Activated CD4-positive, alpha-beta T cell treated with anti-CD3 and anti-CD28 coated beads for 24 hours (primary cell): Measurements from ENCODE around the gene MDP1.
A peak's percentile ranks its signal among the peaks of the same experiment; 100 is the strongest.

ENCODE experiments used
- DNase-seq, 2 donors: peaks; one replicate each; pipeline ENCODE4 v3.0.0-alpha.2; 2020; ENCODE audit warnings: low read depth in 2 of 2

Gene MDP1

DNA sequence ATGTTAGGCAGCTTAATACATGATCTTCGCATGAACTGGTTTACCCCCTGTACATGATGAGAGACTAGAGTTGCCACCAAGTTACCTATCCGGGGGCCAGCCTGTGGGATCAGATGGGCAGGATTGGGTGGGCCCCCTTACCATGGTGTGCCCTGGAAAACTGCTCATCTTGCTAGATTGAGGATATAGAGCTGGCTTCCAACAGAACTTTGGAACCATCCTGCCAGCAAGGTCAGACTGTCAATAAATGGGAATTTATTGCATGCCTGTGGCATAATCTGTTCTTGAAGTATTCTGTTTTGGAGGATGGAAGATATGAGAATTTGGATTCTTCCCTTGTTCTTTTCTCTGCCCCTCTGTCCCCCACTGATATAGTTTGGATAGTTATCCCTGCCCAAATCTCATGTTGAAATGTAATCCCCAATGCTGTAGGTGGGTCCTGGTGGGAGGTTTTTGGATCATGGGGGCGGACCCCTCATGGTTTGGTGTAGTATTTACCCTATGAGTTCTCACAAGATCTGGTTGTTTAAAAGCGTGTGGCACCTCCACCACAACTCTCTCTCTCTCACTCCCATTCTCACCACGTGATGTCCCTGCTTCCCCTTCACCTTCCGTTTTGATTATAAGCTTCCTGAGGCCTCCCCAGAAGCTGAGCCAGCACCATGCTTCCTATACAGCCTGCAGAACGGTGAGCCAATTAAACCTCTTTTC is 16.9 kb downstream of the MDP1 start:
- DNase-seq: no peak

DNA sequence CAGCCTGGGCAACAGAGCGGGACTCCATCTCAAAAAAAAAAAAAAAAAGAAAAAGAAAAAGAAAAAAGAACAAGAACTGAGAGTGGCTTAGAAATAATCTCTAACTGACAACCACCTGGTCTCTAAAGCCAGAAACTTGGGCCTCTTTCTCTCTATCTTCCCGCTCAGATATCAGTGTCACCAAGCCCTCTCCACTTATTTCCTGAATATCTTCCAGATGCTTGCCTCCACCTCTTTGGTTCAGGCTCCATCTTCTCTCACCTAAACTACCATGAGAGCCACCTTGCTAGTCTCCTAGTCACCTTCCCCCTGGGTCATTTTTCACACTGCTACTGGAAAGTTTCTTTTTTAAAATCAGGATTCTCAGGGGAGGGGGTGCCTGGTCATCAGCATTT is 18.8 kb downstream of the MDP1 start:
- DNase-seq: no peak

DNA sequence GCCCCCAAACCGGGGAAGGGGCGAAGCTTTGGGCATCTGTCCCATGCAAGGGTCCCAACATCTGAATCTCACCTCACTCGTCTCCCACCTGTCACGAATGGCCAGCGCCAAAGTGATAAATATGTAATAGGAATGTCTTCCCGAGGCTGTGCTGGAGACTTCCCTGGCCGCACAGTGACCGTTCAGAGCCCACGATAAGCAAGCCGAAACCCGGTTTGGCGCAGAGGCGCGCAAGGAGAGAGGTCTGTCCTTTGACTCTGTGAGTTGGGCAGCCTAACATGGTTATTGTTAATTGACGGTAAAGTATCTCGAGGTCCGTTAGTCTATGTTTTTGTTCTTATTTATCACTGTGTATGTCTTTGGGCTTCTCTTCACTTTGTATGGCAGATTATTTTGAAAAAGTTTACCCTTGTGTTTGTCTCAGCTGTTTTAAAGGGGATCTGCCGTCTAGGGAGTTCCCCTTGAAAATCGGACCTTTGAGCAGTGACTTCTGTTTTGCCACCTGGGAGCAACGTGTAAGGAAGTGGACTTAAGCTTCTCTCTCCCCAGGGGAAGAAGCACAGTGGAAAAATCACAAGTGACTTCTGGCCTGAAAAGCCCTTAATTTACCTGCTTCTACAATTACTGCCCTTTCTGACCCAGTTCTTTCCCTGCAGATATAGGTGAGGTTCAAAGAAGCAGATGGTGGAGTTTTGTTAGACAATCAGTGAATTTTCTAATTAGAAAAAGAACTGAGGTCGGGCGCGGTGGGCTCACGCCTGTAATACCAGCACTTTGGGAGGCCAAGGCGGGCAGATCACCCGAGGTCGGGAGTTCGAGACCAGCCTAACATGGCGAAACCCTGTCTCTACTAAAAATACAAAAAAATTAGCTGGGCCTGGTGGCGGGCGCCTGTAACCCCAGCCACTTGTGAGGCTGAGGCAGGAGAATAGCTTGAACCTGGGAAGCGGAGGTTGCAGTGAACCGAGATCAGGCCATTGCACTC is 19.5 kb downstream of the MDP1 start:
- no peak for DNase-seq

DNA sequence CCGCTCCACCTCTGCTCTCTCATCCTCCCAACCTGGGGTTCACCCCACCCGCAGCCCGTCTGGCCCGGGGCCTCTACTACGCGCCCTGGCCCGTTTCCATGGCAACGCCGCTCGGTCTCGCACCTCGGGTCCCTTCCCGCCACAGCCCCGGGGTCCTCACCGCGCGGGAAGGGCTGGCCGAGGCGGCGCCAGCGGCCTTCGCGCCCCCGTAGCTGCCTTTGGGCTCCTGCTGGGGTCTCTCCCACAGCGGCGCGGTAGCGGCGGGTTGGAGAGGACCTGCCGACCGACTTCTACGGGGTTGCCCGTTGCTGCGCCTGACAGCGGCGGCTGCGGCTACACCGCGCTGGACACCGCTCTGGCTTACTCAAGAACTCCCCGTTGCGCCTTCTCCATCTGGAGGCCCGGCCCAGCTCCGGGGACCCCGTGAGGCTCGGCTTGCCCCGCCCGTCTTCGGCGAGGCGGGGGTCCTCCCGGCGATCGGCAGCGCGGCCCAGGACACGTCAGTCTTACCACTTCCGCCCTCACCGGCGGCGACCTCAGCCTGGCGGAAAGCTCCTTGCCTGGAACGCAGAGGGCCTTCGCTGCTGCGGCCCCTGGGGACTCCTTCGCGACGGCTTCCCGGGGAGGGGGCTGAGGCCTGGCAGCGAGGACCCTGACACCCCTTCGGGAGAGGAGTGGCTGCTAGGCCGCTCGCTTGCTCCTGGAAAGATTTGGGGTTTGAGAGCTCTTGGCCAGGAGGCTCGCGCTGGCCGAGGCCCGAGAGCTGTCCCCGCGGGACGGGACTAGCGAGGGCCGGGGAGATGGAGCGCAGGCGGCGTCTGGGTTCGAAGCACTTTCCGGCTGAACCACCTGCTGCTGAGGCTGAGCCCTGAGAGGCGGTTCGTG is 20.4 kb downstream of the MDP1 start, which contains the start of gene TM9SF1:
Gene TM9SF1, minus strand, starts transcription at position 256 of the 885 bp plus-strand sequence. CDS start 422 bp downstream, outside the sequence.
- DNase-seq: peak; percentile 72 to 73

DNA sequence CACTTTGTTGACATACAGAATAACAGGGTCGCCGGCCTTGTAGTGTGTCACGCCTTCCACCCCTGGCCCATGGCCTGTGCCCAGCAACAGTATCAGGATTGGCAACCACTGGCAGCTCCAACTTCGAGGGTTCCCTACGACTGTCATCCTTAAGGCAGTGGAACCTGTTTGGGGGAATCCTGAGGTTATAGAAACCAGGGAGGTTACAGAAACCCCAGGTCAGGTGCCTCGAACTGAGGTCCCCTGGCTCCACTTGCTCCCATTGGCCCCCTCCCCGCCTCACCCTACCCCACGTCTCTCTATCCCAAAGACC is 21.0 kb downstream of the MDP1 start:
- no peak for DNase-seq

DNA sequence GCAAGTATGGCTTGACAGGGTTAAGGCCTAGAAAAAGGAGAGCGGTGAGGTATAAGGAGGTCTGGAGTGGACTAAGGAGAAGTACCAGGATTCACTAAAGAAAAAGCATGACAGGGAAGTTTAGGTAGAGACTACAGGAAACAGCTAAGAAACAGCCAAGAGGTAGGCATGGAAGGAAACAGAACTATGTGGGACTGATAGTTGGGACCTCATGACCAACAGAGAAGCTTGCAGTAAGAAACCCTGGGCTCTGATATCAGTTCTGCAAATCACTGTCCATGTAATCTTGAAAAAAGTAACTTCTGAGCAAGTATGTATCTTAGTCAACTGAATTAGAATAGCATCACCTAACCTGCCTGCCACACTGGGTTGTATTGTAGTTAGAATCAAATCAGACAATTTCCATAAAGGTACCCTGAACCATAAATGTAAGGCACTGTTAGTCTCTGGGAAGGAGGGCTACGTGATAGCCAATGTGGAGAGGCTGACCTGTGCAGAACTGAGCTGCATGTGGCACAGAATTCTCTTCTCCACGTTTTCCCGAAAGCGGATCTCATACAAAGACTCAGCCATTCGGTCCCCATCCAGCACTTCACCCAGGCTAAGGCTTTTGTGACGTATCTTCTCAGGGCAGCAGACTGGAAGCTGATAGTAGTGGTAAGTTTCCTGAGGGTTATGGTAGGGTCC is 21.5 kb downstream of the MDP1 start:
- no peak for DNase-seq

DNA sequence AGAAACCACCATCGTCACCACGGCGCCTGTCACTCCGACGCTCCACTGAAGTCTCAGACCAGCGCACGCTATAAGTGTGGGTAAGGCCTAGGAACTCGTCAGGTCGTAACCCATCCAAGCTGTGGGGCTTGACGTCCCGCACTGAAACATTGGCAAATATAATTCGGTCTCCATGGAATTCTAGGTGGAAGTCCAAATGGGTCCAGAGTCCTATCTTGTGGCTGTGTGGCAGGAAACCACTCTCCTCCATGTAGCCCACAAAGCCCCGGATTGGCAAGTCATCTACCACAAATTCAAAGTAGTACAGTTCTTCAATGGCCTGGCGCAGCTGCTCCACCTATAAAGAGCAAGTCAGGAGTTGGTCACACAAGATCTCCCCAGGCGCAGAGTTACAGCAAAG is 22.9 kb downstream of the MDP1 start:
- DNase-seq: no peak

DNA sequence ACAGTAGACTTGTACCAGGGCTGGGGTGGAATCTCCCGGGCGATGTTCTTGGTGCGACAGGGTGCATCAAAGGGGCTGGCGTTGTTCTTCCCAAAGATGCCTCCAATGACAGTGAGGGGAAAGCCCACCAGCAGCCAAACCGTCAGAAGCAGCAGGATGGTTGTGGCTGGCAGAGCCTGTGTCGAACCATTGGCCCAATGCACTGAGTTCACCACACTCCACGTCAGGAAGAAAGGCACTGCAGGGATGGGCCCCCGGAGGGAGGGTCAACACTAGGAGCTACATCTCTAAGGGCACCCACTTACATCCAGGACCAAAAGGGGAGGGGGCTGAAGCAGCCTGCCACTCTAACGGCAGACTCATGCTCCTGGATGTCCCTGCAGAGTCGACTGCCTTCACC is 25.4 kb downstream of the MDP1 start:
- no peak for DNase-seq

DNA sequence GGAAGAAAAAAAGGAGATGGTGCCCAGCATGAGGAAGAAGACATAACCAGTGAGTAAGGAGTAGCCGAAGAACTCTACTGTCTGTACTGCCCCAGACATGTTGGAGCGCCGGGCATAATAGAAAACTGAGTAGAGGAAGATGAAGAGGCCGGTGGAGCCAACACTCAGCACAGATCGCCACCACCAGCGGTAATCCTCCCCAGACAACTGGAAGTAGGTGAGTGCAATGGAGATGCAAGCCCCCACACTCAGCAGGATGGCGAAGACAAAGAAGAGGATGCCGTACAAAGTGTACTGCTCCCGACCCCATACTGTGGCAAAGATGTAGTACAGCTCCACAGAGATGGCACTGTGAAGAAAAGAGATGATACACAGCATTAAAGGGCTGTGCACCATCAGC is 26.4 kb downstream of the MDP1 start:
- no peak for DNase-seq

DNA sequence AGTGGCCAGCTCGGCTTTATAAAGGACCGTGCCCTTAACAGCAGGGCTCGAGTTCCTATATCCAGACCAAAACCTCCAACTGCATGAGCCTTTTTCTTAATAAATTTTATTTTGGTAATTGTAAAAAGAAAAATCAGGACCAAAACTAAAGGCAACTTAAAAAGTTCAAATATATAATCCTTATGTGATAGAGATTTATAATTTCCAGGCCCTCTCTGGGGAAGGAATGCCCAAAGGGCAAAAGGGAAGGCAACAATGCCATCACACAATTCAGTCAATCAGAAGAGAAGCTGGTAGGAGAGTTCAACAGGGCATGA is 26.8 kb downstream of the MDP1 start:
- no peak for DNase-seq

DNA sequence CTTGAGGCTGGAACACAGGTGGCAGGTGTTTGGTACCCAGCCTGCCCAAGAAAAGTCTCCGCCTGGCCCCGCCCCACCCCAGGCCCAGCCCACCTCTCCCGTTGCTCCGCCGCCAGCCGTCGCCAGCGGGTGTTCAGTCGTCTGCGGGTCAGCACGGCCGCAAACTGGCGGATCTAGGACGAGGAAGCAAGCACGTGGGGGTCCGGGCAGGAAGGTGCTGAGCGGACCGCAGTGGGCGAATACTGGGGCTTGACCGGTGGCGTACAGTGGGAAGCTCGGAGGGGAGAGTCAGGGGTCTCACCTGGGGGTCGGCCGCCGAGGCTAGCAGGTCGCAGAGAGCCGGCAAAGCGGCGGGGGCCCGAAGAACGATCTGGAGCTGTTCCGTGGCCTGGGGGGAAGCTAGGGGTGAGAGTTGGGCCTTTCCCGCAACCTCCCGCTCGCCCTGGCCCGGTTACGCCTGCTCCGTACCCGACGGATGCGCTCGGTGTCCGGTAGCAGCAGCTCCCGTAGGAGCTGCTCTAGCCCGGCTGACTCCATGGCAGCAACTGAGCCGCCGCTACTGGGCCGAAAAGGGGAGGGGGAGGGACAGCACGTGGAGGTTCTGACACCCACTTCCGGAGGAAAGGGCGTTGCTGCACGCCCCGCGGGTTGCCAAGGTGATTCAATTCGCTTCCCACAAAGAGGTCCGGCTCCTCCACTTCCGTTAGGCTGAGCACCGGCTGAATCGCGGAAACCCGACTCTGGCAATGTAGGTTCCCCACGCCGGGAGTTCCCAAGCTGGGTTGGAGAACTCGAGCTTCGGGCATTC is 27.4 kb downstream of the MDP1 start, which contains the start of gene IPO4:
Gene IPO4, minus strand, starts transcription at position 566 of the 808 bp plus-strand sequence. Its CDS starts 29 bp downstream, at position 537.
- peak; percentile 91 to 95 for DNase-seq

DNA sequence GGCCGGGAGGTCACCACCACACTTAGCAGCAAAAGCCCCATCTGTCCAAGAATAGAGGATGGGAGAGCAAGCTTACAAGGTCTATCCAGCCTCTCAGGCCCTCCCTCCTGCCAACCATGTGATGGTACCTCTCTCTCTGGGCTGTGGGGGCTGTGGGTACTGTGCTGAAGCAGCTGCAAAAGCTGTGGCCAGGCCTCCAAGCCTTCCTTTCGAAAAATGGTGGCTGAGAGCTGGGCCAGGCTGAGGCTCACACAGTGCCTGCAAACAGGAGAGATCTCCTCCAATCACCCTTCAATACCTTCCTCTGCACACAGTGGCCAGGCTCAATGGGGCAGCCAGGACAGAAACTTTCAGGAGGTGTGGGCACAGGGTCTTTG is 28.3 kb downstream of the MDP1 start:
- DNase-seq: no peak

DNA sequence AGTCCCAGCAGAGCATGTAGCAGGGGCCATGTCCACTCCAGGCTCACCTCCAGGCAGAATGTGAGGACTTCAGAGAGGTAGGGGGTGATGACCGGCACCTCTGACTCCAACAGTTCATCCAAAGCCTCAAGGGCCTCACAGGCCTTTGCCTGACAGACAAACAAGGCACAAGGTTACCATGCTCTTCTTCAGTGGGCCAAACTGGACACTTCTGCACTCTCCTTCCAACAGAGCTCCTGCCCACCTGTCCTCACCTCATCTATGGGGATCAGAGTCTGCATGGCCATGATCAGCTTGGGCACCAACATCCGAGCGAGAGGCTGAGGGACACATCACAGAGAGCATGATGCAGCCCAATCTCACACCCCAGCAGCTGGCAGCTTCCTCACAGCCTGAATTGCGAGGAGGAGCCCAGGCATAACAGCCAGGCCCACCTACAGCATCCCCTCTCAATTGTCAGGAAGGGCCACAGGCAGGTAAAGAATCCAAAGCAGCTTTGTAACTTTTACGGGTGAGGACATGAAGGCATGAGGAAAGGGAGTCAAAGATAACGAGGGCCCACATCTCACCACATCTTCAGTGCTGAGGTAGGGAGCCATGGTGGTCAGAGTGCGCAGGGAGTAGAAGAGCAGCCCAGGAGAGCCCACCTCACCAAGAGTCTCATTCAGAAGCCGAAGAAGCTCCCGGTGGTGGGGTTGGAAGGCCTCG is 28.9 kb downstream of the MDP1 start:
- no peak for DNase-seq

DNA sequence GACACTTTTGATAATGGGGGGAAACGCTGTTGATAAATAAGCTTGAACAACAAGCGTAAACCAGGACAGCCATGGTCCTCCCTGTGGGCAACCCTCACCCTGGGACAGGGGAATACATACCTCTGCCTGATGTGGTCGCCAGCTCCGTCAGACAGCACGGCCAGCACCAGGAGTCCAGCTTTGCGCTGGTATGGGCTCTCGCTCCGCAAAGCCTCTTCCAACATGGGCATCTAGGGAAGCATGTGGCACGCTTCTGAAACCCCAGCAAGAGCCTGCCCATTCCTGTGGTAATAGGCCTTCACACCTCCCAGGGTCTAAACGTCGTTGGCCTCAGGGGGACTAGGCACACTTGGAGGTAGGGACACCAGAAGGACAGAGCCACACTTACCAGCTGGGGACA is 30.1 kb downstream of the MDP1 start:
- no peak for DNase-seq

DNA sequence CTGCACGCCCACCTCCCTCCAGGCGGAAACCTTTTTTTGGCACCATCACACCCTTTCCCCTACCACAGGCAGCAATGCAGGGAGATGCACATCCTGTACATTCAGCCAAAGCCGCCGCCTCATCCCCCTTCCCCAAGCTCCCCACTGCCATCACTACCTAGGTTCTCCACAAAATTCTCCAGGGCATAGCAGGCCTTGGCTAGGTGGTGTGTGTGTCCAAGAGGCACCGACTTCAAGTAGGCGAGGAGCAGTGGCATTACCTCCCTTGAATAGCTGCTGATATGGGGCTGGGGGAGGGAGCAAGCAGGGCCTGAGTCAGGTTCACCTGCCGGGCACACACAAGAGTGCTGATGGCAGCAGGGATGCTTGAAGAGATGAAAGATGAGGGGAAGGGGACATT is 30.8 kb downstream of the MDP1 start:
- no peak for DNase-seq

DNA sequence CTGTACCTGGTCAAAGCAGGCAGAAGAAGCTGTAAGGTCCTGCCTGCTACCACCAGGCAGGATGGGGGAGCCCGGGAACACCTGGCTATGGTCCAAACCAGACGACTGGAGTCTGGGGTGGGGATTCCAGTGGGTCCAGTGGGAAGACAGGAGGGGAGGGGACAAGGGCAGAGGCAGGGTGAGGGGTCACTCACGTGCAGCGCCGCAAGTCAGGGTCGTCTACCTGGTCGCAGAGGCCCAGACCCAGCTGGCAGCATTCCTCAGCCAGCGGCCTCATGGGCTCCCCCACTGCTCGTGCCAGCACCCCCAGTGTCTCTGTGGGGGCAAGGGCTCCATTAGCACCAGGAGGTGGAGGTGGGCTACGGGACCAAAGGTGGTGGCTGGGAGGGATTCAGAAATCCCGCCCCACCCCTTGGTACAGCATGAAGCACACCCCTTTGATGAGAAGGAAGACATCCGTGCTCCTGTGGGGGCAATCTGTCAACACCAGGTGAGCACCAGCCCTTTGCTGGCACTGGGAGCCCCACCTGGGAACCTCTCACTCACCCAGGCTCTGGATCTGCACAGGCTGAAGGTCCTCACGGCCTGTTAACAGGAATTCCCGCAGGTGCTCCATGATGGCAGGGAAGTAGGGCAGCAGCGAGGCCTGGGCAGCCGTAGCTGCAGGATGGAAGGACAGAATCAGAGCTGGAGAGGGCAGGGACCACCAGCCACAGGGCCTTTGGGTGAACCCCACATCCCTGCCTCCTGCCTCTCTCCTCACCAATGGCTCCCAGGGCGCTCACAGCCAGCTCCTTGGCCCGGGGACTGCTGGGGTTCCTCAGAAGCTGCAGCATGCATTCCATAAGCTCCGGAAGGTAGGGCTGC is 31.5 kb downstream of the MDP1 start:
- DNase-seq: no peak

DNA sequence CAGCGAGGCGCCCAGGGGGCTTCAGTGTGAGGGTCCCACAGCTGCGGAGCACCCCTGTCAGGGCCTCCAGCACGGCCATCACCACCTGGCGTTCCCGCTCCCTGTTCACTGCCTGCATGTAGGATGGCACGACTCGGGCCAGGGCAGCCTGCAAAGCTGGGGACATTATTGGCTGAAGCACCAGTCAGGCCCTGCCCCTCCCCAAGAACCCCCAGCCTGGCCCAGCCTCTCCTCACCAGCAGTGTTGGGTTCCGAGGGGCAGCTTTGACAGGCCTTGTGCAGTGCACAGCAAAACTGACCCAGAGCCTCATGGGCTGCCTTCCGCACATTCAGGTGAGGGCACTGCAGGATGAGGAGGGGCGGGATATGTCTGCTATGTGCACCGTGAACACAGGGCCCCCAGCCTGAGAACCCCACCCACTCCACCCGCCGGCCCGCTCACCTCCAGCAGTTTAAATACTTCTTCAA is 32.8 kb downstream of the MDP1 start:
- no peak for DNase-seq

DNA sequence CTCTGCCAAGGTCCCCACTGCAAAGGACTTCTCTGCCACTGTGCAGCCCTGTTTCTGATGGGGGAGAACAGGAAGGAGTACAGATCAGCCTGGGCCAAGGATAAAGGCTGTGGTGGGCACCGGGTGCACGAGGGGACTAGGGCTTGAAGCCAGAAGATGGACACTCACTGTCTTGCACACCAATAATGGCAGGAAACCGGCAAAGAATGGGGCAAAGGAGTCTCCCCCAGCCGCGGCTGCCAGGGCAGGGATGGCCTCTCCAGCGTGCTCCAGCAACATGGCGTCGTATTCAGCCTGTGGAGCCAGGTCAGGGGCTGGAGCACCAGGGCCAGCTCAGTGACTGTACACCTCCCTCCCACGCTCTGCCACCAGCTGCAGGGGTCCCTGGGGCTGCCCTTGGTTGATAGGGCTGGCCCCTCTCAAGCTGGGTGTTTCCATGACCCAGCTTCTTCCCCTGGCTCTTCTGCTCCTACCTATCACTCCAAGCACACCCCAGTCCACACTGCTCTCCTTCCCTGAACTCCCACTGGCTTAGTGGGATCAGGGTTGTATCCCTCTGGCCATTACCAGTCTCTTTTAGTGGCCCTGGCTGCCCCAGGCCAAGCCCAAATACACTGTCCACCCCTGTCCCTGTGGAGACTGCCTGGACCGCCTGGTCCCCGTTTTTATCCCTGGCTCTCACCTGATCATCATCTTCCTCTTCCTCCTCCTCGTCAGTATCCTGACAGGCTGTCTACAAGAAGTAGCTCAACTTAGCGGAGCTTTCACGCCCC is 33.6 kb downstream of the MDP1 start:
- DNase-seq: no peak
